HCT116 (cell line): Measurements from ENCODE around the gene SGIP1. TPM values are rescaled to one million over a fixed set of nuclear protein-coding genes. Genes with fewer than 3 reads are reported as not detected.

ENCODE experiments used
- ATAC-seq: fragments of 200-7000 bp; cut with Tn5 transposase; 2 replicates; pipeline ENCODE4 v1.9.1; 2020; ENCODE audit warnings: mild to moderate bottlenecking, moderate library complexity
- BruUV-seq: library from RNA; stranded (reverse); fragments of 400-500 nt; replicated peaks from 2 replicates; lab custom pipeline; 2021; lab: Mats Ljungman, UMichigan
- CTCF ChIA-PET: fragments of 300-600 bp; sonication (Branson Sonifier 250); formaldehyde crosslinking; loops from one replicate; lab custom pipeline; 2021; ENCODE audit warnings: antibody characterized with exemption; lab: Charles Lee
- POLR2A ChIA-PET: fragments of 300-600, 350-600 bp; sonication (Branson Sonifier 250); formaldehyde crosslinking; loops from one replicate; lab custom pipeline; 2021; ENCODE audit warnings: antibody characterized with exemption; lab: Charles Lee
- RAD21 ChIA-PET, 2 experiments: fragments of 300-600 bp; sonication (Branson Sonifier 250); formaldehyde crosslinking; loops; one replicate each; lab custom pipeline; 2023; ENCODE audit warnings: low total read pairs in 2 of 2; ENCODE audit not compliant: uncharacterized antibody in 2 of 2, unreplicated experiment in 2 of 2, low non-redundant PET in 1 of 2; lab: Charles Lee
- DNase-seq: peaks from one replicate; pipeline ENCODE4 v3.0.0-alpha.2; 2010; ENCODE audit warnings: low read depth, low spot score
- H2AFZ ChIP-seq: fragments of 200-600 bp; shearing (Covaris generic), sonication (generic); 2 replicates; pipeline ENCODE4 v1.6.1; 2017; ENCODE audit warnings: low read depth, mixed run types, mixed read lengths, antibody characterized with exemption, low read length; ENCODE audit not compliant: poor library complexity, severe bottlenecking
- H3K27ac ChIP-seq: 2 replicates; pipeline ENCODE4 v1.5.1; 2012; ENCODE audit warnings: low read depth, low read length
- H3K27me3 ChIP-seq: fragments of 200-600 bp; sonication (generic); 2 replicates; pipeline ENCODE4 v1.6.1; 2016; ENCODE audit warnings: mixed run types, low read length, mixed read lengths; ENCODE audit not compliant: insufficient read depth
- H3K36me3 ChIP-seq, 2 experiments: fragments of 200-500 bp in 1 of 2; fragments of 200-600 bp in 1 of 2; sonication (Bioruptor generic) in 1 of 2; sonication (generic) in 1 of 2; 2 replicates each; pipeline versions ENCODE4 v1.5.1 to v1.6.1; 2014 to 2016; ENCODE audit warnings: low read length in 2 of 2, inconsistent platforms in 1 of 2, mixed read lengths in 1 of 2, mixed run types in 1 of 2; ENCODE audit not compliant: insufficient read depth in 2 of 2, control insufficient read depth in 1 of 2
- H3K4me1 ChIP-seq, 2 experiments: fragments of 200-600 bp in 1 of 2; sonication (generic) in 1 of 2; 2 replicates each; pipeline versions ENCODE4 v1.5.1 to v1.6.1; 2012 to 2017; ENCODE audit warnings: low read length in 2 of 2, inconsistent platforms in 1 of 2, mild to moderate bottlenecking in 1 of 2, mixed read lengths in 1 of 2, mixed run types in 1 of 2, moderate library complexity in 1 of 2; ENCODE audit not compliant: insufficient read depth in 2 of 2, control insufficient read depth in 1 of 2
- H3K4me2 ChIP-seq: fragments of 200-600 bp; sonication (generic); 2 replicates; pipeline ENCODE4 v1.6.1; 2017; ENCODE audit warnings: mixed run types, low read length, mixed read lengths
- H3K4me3 ChIP-seq, 2 experiments: fragments of 200-600 bp in 1 of 2; sonication (generic) in 1 of 2; replicated peaks in 1 of 2; 2 replicates each; pipeline ENCODE4 v1.5.1; 2011 to 2016; ENCODE audit warnings: low read length in 2 of 2, control low read depth in 1 of 2, low read depth in 1 of 2, mild to moderate bottlenecking in 1 of 2, mixed read lengths in 1 of 2, mixed run types in 1 of 2
- H3K79me2 ChIP-seq: fragments of 200-600 bp; sonication (generic); 2 replicates; pipeline ENCODE4 v1.6.1; 2017; ENCODE audit warnings: mild to moderate bottlenecking, mixed run types, low read length, moderate library complexity, mixed read lengths; ENCODE audit not compliant: insufficient read depth
- H3K9ac ChIP-seq: fragments of 200-600 bp; sonication (generic); 2 replicates; pipeline ENCODE4 v1.6.1; 2016; ENCODE audit warnings: low read length, mixed read lengths
- H3K9me2 ChIP-seq: fragments of 200-600 bp; sonication (generic), shearing (Covaris generic); 2 replicates; pipeline ENCODE4 v1.6.1; 2017; ENCODE audit warnings: mixed run types, mild to moderate bottlenecking, moderate library complexity; ENCODE audit not compliant: insufficient read depth
- H3K9me3 ChIP-seq, 2 experiments: fragments of 200-500 bp in 1 of 2; fragments of 200-600 bp in 1 of 2; sonication (Bioruptor generic) in 1 of 2; sonication (generic) in 1 of 2; 2 replicates each; pipeline ENCODE4 v1.6.1; 2014 to 2017; ENCODE audit warnings: low read length in 2 of 2, mixed read lengths in 2 of 2, inconsistent platforms in 1 of 2, low read depth in 1 of 2, mild to moderate bottlenecking in 1 of 2, mixed run types in 1 of 2, moderate library complexity in 1 of 2; ENCODE audit not compliant: control insufficient read depth in 1 of 2, insufficient read depth in 1 of 2
- H4K20me1 ChIP-seq: fragments of 200-600 bp; sonication (generic), shearing (Covaris generic); 2 replicates; pipeline ENCODE4 v1.6.1; 2017; ENCODE audit warnings: mixed run types, mild to moderate bottlenecking, moderate library complexity; ENCODE audit not compliant: insufficient read depth
- ATF3 ChIP-seq: IDR thresholded peaks from 2 replicates; pipeline ENCODE4 v1.6.1; 2012
- CBX3 ChIP-seq: IDR thresholded peaks from 2 replicates; pipeline ENCODE4 v1.6.1; 2012; ENCODE audit warnings: low read depth
- CEBPB ChIP-seq: IDR thresholded peaks from 2 replicates; pipeline ENCODE4 v1.6.1; 2012; ENCODE audit warnings: low read depth
- CTCF ChIP-seq, 3 experiments: fragments of 200-600 bp in 1 of 3; sonication (generic) in 1 of 3; IDR thresholded peaks in 2 of 3; conservative IDR thresholded peaks in 1 of 3; 2 replicates each; pipeline ENCODE4 v1.5.1; 2012 to 2017; ENCODE audit warnings: low read depth in 2 of 3, low read length in 2 of 3, antibody characterized with exemption in 1 of 3, borderline replicate concordance in 1 of 3, control low read depth in 1 of 3, mild to moderate bottlenecking in 1 of 3, mixed read lengths in 1 of 3, mixed run types in 1 of 3, moderate library complexity in 1 of 3; ENCODE audit not compliant: insufficient read depth in 1 of 3
- EGR1 ChIP-seq: IDR thresholded peaks from 2 replicates; pipeline ENCODE4 v1.6.1; 2012; ENCODE audit warnings: low read depth
- ELF1 ChIP-seq: IDR thresholded peaks from 2 replicates; pipeline ENCODE4 v1.6.1; 2012; ENCODE audit warnings: low read depth, borderline replicate concordance
- EZH2 ChIP-seq: fragments of 200-600 bp; sonication (generic); IDR thresholded peaks from 2 replicates; pipeline ENCODE4 v1.6.1; 2017; ENCODE audit warnings: antibody characterized with exemption, mixed run types
- EZH2phosphoT487 ChIP-seq: fragments of 200-600 bp; IDR thresholded peaks from 2 replicates; pipeline ENCODE4 v1.6.1; 2018; ENCODE audit warnings: antibody characterized with exemption, borderline replicate concordance
- FOSL1 ChIP-seq: IDR thresholded peaks from 2 replicates; pipeline ENCODE4 v1.6.1; 2012; ENCODE audit warnings: low read depth
- POLR2A ChIP-seq: IDR thresholded peaks from 2 replicates; pipeline ENCODE4 v1.7.0; 2011; ENCODE audit warnings: borderline replicate concordance; ENCODE audit not compliant: insufficient read depth, insufficient read length; ENCODE audit errors: extremely low read depth
- RAD21 ChIP-seq: IDR thresholded peaks from 2 replicates; pipeline ENCODE4 v1.6.1; 2012; ENCODE audit warnings: low read depth, mild to moderate bottlenecking
- SIN3A ChIP-seq: IDR thresholded peaks from 2 replicates; pipeline ENCODE4 v1.6.1; 2012; ENCODE audit warnings: low read depth
- SRF ChIP-seq: IDR thresholded peaks from 2 replicates; pipeline ENCODE4 v1.6.1; 2012; ENCODE audit warnings: low read depth
- TCF7L2 ChIP-seq: IDR thresholded peaks from 2 replicates; pipeline ENCODE4 v1.7.0; 2011; ENCODE audit warnings: borderline replicate concordance, inconsistent platforms; ENCODE audit not compliant: insufficient read depth, insufficient read length; ENCODE audit errors: extremely low read depth
- YY1 ChIP-seq: IDR thresholded peaks from 2 replicates; pipeline ENCODE4 v1.6.1; 2011; ENCODE audit warnings: low read length, low read depth, moderate library complexity, mild to moderate bottlenecking; ENCODE audit not compliant: insufficient replicate concordance; ENCODE audit errors: extremely low read depth
- ZBTB33 ChIP-seq: IDR thresholded peaks from 2 replicates; pipeline ENCODE4 v1.6.1; 2011; ENCODE audit warnings: mild to moderate bottlenecking, low read length, moderate library complexity; ENCODE audit not compliant: insufficient replicate concordance; ENCODE audit errors: extremely low read depth
- ZFX ChIP-seq: fragments of 450-650 bp; IDR thresholded peaks from 2 replicates; pipeline ENCODE4 v1.6.1; 2017
- ZNF274 ChIP-seq: fragments of 200-500 bp; sonication (Bioruptor generic); IDR thresholded peaks from 2 replicates; pipeline ENCODE4 v1.6.1; 2014; ENCODE audit warnings: mild to moderate bottlenecking, low read depth, low read length, inconsistent platforms
- intact Hi-C: fragments of 100-400 bp; cut with micrococcal nuclease; formaldehyde crosslinking; loops from 2 replicates; pipeline ENCODE4 v1.10.0; 2022
- total RNA-seq: library from RNA; stranded (reverse); gene quantifications from one replicate; pipeline ENCODE4 v1.2.1, GENCODE V29; 2021; ENCODE audit not compliant: unreplicated experiment

SGIP1 gene
- total RNA-seq, 1 experiment from 2014 or later: 0.15 TPM

DNA sequence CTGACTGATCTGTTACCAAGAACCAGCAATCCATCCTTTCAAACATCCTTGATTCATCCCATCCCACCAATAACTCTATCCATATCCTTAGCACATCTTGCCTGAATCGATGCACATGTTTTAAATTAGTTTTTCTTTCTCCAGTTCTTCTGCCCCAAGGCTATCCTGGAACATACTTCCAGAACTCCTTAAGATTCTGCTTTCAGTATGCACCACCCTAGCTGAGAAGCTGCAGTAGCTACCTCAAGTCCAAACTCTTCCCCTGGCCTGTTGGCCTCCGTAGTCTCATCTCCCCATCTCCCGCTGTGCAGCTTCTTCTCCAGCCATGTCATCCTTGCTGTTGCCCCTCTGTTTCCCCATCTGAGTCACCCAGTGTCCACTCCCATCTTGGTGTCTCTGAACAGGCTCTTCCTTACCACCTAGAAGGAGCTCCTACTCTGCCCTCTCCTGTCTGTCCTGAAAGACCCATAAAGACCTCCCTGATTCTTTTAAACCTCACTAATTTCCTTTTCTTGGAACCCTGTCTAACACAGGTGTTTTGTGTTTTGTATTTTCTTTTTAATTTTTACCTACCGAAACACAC lies 108.0 kb downstream of the SGIP1 start:
- POLR2A ChIA-PET: no interaction called here
- no peak overlapping the region for H3K27ac ChIP-seq
- H3K36me3 ChIP-seq: no peaks in the 10 kb centered on the region
- no peaks in the 10 kb centered on the region for H3K9me3 ChIP-seq
- H3K9ac ChIP-seq: no peak overlapping the region
- H3K79me2 ChIP-seq: no peaks in the 10 kb centered on the region
- no peaks in the 10 kb centered on the region for H4K20me1 ChIP-seq
- no peaks in the 10 kb centered on the region for H3K27me3 ChIP-seq
- no peak overlapping the region for H3K4me2 ChIP-seq
- RAD21 ChIA-PET: interaction anchor here in 1 of 2 experiments (0.6 kb wide), 1 partner anchor 12 kb away, joined by 3 read pairs; no protein-coding TSS in a partner anchor
- ATAC-seq (no peak), DNase-seq (no peak)
- intact Hi-C loops: no loop called here
- no peak overlapping the region for H3K4me3 ChIP-seq
- no TSS peak for BruUV-seq
- no peaks in the 10 kb centered on the region for H3K9me2 ChIP-seq
- no peaks in the 10 kb centered on the region for H3K4me1 ChIP-seq
- CTCF ChIA-PET: no interaction called here
- no peak overlapping the region for H2AFZ ChIP-seq
- TF ChIP-seq ZBTB33 (no peak), SRF (no peak), CEBPB (no peak), EZH2phosphoT487 (no peak), ZFX (no peak), YY1 (no peak), ZNF274 (no peak), FOSL1 (no peak), CBX3 (no peak), CTCF (IDR thresholded peaks at IDR 0.05 in 2 of 3, conservative IDR thresholded peaks at IDR 0.05 in 1 of 3; ENCODE audit: borderline replicate concordance in 1 of 3, insufficient read depth in 1 of 3, low read depth in 2 of 3, low read length in 2 of 3) (no peak), ELF1 (no peak), ATF3 (no peak), TCF7L2 (no peak), EZH2 (no peak), POLR2A (no peak), EGR1 (no peak), RAD21 (no peak), SIN3A (no peak)
